UCSD-AML1 (cell line): ENCODE measurements around the gene PYCARD.
"Not testable (repeated sequence)": the region's sequence is repeated elsewhere in the genome, so short reads cannot be mapped to it uniquely, and the experiment has no call there.

Source experiments
- DNase-seq: peaks from one replicate; lab custom pipeline; 2025; ENCODE audit not compliant: unreplicated experiment; lab: John Stamatoyannopoulos, UW

The PYCARD gene

DNA sequence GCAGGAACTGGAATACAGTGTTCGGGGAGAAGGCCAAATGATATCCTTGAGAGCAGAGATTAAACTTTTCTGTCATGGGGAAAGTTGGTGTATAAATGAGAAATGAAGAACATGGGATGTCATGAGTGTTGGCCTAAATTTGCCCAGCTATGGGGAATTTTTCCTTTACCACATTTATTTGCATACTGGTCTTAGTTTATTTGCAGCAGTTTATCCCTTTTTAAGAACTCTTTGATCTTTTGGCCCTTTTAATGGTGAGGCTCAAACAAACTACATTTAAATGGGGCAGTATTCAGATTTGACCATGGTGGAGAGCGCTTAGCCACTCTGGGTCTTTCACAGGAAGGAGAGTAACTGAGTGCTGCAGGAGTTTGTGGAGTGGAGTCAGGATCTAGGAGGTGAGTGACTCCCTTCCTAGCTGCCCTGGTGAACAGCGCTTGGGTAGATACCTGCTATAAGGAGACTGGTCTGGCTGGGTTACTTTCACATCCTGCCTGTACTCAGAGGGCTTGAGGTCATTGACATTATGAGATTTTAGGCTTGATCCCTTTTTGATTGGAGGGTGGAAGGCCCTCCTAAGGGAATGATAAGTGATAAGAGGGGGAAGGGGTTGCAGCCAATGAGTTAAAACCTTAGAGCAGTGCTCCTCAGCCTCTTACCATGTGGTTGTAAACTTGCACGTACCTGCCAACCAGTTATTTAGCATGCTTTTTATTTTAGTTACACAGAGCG is 10.7 kb downstream of the PYCARD start:
- no peak for DNase-seq

DNA sequence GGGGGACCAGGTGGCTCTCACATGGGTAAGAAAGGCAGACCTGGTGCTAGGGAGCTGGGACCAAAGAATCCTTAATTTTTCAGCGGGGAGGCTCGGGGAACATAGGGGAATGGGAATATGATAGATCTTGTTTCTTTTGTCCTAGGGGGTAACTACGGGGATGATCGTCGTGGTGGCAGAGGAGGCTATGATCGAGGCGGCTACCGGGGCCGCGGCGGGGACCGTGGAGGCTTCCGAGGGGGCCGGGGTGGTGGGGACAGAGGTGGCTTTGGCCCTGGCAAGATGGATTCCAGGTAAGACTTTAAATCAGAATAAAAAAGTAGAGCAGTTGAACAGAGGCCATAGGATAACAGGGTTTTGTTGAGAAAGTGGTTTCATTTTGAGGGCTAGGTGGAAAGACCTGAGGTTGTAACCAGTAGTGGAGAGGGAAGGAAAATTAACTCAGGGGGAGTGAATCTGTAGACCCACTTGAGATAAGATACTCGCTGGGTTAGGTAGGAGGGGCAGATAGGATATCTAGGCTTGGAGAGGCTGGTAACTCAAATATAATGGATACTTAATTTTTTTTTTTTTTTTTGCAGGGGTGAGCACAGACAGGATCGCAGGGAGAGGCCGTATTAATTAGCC is 11.6 kb downstream of the PYCARD start:
- no peak for DNase-seq

DNA sequence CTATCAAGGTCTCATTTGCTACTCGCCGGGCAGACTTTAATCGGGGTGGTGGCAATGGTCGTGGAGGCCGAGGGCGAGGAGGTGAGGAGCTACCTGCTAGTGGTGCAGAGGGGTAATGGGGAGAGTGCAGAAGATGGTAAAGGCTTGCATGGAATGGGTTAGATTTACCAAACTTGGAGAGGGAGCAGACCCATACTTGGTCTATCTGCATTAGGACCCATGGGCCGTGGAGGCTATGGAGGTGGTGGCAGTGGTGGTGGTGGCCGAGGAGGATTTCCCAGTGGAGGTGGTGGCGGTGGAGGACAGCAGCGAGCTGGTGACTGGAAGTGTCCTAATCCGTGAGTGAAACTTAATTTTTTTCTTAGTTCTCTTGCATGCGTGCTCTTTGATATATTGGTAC is 12.5 kb downstream of the PYCARD start:
- no peak for DNase-seq

DNA sequence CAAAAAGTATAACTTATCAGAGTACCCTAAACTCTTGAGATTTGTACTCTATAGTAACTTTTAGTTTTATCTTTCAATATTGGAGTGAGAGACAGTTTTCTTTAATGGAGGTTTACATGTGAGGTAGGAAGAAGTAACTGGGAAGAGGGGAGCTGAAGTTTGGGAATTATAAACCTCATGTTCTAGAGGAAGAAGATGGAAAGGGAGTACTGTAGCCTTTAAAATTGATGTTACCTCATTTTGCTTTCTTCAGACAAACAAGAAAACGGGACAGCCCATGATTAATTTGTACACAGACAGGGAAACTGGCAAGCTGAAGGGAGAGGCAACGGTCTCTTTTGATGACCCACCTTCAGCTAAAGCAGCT is 13.2 kb downstream of the PYCARD start:
- no peak for DNase-seq

DNA sequence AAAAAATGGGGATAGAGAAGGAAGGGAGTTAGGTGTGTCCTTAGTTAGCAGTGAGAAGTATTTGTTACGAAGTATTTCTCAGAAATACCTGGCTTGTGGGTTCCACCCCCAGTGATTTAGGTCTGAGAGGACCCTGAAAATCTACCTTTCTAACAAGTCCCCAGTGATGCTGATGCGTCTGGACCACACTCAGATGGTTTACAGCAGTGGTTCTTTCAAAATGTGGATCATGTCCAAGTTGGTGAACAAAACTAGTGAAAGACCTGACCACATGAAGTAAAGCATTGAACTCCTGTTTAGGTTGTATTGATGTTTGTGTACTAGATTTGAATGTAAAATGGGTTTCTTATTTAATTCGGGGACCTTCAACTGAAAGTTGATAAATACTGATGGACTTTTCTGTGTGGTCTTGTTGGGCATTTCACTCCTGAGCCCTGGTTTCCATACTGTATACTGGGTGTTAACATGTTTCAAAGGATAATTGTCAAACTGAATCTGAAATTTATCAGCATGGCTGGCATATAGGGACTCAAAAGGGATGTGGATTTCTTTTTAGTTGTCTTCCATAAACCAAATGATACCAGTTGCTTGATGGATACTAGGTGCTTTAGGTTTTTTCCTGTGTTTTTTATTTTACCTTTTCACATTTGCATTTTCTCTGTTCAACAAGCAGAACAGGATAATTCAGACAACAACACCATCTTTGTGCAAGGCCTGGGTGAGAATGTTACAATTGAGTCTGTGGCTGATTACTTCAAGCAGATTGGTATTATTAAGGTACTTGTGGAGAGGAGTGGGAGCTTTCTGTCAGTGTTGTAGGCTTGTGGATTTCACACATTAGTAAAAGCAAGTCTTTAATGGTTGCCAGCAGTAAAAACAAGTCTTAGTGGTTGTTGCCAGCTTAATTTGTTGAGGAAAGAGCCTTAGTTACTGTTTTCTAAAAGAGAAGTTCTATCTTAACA is 13.8 kb downstream of the PYCARD start:
- no peak for DNase-seq

DNA sequence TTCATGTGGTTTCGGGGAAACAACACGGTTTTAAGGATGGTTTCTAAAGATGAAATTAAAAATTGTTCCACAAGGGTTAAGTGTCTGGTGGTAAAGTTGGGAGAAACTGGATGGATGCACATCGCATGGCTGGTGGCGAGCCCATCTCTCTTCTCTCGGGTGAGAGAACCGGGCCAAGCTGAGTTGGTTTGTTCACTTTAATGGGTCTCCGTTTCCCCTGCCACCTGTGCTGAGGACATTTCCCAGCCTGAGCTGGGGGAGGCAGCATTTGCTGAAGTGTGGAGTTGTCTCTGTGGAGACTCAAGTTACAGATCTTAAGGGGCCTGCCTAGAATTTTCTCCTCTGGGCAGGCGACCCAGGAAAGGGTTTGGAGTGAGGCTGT is 14.8 kb downstream of the PYCARD start:
- DNase-seq: no peak

DNA sequence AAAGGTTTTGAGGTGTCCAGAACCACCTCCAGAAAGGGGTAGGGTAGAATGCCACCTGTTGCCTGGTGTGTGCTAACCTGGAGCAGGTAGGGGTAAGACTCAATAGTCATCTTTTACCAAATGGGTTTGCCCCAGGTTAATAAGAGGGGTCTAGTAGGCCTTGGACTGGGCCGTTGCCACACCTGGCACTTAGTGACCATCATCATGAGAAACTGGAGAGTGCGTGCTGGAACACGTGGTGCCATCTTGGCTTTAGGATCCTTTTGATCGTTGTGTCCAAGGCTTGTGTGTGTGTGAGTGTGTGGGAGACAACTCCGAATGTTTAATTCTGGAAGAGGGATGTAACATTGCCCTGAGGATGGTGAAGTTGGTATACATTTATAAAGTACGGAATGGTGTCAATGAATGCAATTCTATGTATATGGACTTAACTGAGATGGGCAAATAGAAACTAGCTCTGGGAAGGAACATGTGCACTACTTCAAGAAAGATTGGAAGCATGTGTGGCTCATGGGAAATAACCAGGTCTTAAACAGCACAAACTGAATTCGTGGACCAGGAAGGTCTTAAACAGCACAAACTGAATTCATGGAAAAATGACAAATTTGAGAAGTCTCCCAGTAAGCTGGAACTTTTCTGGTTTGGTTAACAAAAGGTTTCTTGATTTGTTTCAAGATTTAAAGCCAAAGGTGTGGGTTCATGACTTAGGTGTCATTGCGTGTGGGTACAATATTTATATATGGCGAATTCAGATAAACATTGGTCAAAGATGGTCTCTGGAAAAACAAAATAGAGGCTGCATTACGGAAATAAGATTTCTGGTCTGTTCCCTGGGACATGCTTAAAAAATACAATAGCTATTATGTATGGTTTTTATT is 15.4 kb downstream of the PYCARD start:
- no peak for DNase-seq

DNA sequence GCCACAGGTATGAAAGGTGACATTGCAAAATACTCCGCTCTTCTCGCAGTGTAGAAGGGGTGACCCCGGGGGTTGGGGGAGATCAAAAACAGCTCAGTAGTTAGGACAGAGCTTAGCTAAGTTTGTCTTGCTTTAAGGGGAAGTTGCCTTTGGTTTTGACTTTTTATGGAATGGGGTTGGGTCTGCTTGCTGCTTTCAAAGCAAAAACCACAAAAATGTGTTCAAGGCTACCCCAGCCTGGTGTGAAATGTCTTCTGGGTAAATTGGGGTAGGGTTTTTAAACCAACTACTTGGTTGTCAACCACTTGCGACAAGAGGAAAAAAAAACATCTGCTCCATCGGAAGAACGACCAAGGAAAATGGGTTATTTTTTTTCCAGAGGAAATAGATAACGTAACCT is 16.4 kb downstream of the PYCARD start:
- DNase-seq: no peak

DNA sequence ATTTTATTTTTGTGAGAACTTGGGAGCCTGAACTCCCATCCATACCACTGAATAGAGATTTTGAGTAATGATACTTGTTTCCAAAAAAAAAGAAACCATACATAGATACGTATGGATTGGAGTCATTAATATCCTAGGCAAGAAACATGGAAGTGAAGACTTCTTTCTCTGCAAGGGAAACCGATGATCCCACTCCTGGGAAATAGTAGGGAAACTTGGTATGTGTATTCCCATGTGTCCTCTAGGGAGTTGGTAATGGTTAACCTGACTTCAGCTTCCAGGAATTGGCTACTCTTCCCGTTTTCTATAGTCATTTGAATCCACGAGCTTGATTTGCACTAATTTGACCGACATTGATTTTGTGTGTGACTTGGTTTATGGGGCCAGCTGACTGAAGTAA is 17.2 kb downstream of the PYCARD start:
- DNase-seq: no peak

DNA sequence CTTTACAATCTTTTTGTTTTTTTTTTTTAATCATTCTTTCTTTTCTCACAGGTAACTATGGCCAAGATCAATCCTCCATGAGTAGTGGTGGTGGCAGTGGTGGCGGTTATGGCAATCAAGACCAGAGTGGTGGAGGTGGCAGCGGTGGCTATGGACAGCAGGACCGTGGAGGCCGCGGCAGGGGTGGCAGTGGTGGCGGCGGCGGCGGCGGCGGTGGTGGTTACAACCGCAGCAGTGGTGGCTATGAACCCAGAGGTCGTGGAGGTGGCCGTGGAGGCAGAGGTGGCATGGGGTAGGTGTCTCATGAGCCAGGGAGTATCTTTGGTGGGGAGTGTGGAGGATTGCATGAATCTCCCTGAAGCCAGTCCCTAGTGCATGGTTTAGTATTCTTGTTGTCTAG is 17.7 kb downstream of the PYCARD start:
- DNase-seq: no peak

DNA sequence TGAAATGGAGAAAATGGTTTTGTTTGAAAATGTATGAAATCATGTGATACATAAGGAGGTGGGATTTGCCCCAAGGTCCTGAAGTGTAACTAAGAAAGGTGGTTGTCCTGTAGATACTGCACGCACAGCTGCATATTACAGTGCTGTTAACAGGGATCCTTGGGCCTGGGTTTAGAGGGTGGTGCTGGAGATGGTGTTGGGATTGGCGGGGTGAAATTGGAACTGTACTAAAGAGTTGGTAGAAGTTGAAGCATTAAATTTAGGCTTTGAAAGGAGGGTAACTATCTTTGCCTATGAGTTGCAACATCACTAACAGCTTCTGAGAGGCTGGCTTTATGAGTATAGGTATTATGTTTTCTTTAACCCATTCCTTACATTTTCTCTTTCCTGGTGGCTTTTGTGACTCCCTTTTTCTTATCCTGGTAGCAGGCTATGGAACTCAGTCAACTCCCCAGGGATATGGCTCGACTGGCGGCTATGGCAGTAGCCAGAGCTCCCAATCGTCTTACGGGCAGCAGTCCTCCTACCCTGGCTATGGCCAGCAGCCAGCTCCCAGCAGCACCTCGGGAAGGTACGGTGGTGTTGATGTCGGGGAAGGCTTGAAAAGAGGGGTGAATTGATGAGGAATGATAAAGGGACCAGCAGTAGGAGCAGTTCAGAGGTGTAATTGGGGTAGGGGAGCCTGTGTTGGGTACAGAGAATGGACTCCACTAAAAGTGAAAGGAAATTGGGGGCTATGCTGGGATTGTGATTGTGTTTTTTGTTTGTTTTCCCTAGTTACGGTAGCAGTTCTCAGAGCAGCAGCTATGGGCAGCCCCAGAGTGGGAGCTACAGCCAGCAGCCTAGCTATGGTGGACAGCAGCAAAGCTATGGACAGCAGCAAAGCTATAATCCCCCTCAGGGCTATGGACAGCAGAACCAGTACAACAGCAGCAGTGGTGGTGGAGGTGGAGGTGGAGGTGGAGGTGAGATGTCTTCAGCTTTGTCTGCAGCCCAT is 18.8 kb downstream of the PYCARD start:
- DNase-seq: no peak

DNA sequence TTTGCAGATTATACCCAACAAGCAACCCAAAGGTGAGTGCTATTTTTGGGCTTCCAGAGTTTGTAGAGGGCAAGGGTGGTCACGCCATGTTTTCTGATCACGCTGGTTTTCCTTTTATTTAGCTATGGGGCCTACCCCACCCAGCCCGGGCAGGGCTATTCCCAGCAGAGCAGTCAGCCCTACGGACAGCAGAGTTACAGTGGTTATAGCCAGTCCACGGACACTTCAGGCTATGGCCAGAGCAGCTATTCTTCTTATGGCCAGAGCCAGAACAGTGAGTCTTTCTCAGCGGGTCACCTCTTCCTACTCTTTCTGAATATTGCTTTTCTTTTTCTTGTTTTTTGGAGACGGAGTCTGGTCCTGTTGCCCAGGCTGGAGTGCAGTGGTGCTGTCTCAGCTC is 20.2 kb downstream of the PYCARD start:
- no peak for DNase-seq

DNA sequence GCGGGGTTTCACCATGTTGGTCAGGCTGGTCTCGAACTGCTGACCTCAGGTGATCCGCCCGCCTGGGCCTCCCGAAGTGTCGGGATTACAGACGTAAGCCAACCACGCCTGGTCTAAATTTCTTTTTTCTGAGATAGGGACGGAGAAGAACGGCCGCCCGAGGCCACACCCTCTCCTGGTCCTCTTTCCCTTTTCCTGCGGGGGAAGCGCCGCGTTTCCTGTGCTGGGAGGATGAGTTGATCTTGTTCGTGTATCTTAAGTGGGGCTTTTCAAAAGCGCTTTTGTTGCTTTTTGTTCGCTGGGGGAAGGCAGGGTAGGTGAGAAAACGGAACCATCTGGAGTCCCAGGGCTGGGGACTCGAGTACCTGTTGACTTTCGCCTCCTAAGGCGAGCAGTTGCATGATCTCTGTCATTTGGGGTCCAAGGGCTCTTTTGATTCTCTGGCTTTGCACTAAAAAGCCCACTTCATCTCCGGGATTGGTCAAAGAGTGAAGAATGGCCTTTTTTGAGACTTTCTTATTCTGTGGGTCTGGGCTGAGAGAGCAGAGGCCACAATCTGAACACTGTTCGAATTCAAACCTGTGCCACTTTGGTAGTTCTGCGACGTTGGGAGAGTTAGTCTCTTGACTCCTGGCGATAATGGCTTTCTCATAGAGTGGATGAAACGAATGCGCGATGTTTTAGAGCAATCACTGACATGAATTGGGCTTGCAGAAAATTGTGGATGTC is 21.3 kb downstream of the PYCARD start:
- DNase-seq: peak; percentile 42

DNA sequence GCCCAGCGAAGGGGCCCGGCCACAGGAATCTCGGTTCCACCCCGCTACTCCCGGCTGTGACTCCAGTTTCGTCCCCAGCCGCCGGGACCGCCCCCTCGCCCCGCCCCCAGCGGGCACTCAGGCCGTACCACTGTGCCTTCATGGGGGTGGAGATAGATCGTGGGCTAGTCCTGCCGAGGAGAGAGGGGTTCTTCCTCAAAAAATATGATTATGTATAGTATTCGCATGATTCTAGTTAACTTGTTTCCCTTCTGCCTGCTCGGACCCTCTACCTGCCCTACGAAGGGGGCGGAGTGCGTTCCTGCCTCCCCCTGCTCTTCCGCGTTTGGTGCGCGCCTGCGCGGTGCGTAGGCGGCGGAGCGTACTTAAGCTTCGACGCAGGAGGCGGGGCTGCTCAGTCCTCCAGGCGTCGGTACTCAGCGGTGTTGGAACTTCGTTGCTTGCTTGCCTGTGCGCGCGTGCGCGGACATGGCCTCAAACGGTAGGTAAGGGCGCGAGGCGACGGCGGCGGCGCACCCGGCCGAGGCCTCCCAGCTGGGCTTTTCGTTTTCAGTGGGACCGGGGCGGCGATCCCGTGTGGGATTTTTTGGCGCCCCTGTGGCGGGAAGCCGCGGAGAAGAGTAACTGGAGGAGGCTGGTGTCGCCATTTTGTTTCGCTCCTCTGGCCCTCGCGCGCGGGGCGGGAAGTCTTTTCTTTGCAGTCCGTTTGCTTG is 22.7 kb downstream of the PYCARD start, which contains the start of gene FUS:
Gene FUS, plus strand, starts transcription at position 393 of the 713 bp plus-strand sequence. Its CDS starts 76 bp downstream, at position 469.
- peak; percentile 91 for DNase-seq

DNA sequence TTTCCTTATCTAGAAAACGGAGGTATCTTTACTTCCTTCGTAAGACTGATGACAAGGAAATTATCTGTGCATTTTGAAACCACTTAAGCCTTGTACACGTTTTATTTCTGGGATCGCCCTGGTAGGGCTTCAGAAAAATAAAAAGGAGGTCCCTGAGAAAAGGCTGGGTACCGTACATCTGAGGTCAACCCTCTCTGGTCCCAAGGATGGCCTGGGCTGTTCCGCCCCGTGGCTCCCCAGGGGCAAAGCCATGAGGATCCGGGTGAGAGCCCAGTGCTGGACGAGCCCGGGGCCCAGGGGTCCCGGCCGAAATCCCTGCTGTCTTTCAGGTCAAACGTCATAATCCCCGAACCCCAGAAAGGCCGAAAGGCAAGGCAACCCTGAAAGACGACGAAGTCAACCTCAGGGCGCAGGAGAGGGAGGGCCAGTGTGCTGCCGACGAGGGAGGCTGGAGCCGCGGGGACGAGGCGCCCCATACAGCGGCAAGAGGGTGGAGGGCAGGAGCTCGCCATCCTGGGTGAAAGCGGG is 23.3 kb downstream of the PYCARD start:
- no peak for DNase-seq

DNA sequence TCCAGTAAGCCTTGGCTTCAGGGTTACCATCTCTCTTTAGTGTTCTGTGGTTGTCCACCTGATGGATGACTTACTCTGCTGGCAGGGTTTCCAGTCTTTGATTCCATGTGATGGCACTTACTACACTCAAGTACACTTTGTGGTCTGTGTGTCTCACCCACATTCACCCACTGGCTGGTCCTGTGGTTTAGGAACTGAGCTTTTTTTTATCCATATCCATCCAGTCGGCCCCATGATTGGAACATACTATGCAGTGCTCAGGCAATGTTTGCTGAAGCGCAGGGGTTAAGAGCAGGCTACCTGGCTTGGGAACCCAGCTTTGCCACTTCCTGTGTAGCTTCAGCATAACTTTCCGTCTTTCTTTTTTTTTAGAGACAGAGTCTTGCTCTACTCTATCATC is 25.4 kb downstream of the PYCARD start:
- DNase-seq: no peak

DNA sequence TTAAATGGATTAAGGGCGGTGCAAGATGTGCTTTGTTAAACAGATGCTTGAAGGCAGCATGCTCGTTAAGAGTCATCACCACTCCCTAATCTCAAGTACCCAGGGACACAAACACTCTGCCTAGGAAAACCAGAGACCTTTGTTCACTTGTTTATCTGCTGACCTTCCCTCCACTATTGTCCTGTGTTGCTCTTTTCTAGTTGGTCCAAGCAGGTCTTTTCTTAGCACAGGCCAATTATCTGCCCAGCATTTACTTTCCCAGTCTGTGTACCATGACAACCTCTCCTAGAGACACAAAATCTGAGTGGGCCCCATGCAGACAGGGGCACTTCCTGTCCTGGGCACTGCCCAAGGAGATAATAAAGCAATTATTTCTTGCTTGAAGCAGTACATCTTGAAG is 32.5 kb downstream of the PYCARD start:
- DNase-seq: not testable (repeated sequence)

DNA sequence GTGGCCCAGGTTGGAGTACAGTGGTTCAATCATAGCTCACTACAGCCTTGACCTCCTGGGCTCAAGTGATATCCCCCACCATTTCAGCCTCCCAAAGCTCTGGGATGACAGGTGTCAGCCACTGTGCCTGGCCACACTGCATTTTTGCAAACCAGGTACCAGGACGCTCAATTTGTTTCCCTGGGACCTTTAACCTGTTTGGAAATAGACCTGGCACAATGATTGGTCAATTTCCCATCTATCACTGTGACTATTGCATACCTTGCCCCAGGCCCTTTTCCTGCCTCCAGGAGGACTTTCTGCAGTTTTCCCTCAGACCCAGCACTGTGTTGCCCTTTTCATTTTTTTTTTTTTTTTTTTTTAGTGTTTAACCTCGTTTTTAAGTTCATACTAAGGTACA is 33.7 kb downstream of the PYCARD start:
- DNase-seq: no peak
